Parathyroid adenoma (tissue), 2 donors: Measurements from ENCODE around the gene PKNOX2.

Experiments used
- H2AFZ ChIP-seq: fragments of 300-600 bp; sonication (generic); one replicate; pipeline ENCODE4 v1.7.0; 2017; ENCODE audit warnings: antibody characterized with exemption, mild to moderate bottlenecking
- H3K27ac ChIP-seq: fragments of 300-600 bp; sonication (generic); one replicate; pipeline ENCODE4 v1.7.0; 2017
- H3K27me3 ChIP-seq: fragments of 300-600 bp; sonication (generic); one replicate; pipeline ENCODE4 v1.7.0; 2017; ENCODE audit warnings: low read length; ENCODE audit not compliant: control insufficient read depth, insufficient read depth
- H3K36me3 ChIP-seq: fragments of 300-600 bp; sonication (generic); one replicate; pipeline ENCODE4 v1.7.0; 2017; ENCODE audit warnings: low read length; ENCODE audit not compliant: control insufficient read depth, insufficient read depth
- H3K4me1 ChIP-seq: fragments of 300-600 bp; sonication (generic); one replicate; pipeline ENCODE4 v1.7.0; 2017; ENCODE audit warnings: control low read depth
- H3K4me2 ChIP-seq: fragments of 300-600 bp; sonication (generic); one replicate; pipeline ENCODE4 v1.7.0; 2017; ENCODE audit warnings: low read length
- H3K4me3 ChIP-seq: fragments of 300-600 bp; sonication (generic); one replicate; pipeline ENCODE4 v1.7.0; 2017; ENCODE audit warnings: low read depth, low read length
- H3K79me2 ChIP-seq: fragments of 300-600 bp; sonication (generic); one replicate; pipeline ENCODE4 v1.7.0; 2017; ENCODE audit warnings: control low read depth
- H3K9ac ChIP-seq: fragments of 300-600 bp; sonication (generic); one replicate; pipeline ENCODE4 v1.7.0; 2017; ENCODE audit warnings: mild to moderate bottlenecking
- H3K9me3 ChIP-seq: fragments of 300-600 bp; sonication (generic); one replicate; pipeline ENCODE4 v1.7.0; 2017; ENCODE audit warnings: low read length; ENCODE audit not compliant: control insufficient read depth
- TF ChIP-seq, protein P1 (sequence below): fragments of 300-600 bp; sonication (generic); IDR thresholded peaks from one replicate; pipeline ENCODE4 v1.7.0; 2017; ENCODE audit warnings: antibody characterized with exemption, mild to moderate bottlenecking
- donor health status: primary hyperparathyroidism.

Gene PKNOX2

DNA sequence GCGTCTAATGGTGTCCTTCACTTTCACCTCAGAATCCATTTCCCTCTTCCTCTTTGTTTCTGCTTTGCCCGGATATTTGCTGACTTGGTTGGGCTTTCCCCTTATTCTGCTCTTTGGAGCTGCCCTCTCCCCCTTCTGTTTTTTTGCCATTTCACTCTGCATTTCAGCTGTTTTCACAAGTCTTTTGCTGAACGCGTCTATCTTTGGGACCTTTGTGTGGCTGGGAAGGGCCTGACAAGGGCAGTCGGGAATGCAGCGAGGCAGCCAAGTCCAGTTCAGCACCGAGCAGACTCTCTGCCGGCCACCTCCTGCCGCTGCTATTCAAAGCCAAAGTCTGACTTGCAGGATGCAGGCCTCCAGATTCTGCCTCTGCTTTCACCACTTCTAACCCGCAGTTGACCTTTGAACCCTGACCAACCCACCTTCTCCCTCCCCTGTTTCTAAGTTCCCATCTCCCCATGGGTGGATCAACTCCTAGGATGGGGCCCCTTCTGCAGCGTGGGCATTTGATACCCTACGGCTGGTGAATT, 293.3 kb downstream of the PKNOX2 start:
- Histone ChIP-seq H3K9ac (no peak overlapping the region), H3K36me3 (no peaks in the 10 kb centered on the region), H3K4me2 (no peak overlapping the region), H2AFZ (peak overlapping the region; percentile 62), H3K4me3 (no peak overlapping the region), H3K27me3 (no peaks in the 10 kb centered on the region), H3K9me3 (no peaks in the 10 kb centered on the region), H3K4me1 (no peaks in the 10 kb centered on the region), H3K27ac (no peak overlapping the region), H3K79me2 (no peaks in the 10 kb centered on the region)
- TF ChIP-seq, protein P1, sequence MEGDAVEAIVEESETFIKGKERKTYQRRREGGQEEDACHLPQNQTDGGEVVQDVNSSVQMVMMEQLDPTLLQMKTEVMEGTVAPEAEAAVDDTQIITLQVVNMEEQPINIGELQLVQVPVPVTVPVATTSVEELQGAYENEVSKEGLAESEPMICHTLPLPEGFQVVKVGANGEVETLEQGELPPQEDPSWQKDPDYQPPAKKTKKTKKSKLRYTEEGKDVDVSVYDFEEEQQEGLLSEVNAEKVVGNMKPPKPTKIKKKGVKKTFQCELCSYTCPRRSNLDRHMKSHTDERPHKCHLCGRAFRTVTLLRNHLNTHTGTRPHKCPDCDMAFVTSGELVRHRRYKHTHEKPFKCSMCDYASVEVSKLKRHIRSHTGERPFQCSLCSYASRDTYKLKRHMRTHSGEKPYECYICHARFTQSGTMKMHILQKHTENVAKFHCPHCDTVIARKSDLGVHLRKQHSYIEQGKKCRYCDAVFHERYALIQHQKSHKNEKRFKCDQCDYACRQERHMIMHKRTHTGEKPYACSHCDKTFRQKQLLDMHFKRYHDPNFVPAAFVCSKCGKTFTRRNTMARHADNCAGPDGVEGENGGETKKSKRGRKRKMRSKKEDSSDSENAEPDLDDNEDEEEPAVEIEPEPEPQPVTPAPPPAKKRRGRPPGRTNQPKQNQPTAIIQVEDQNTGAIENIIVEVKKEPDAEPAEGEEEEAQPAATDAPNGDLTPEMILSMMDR, result no peak

GRCh38 chr11:125460275-125460674, 295.7 kb downstream of the PKNOX2 start:
- Histone ChIP-seq H3K79me2 (no peaks in the 10 kb centered on the region), H3K4me2 (no peak overlapping the region), H3K27me3 (no peaks in the 10 kb centered on the region), H3K9me3 (no peaks in the 10 kb centered on the region), H2AFZ (no peak overlapping the region), H3K36me3 (no peaks in the 10 kb centered on the region), H3K27ac (no peak overlapping the region), H3K4me1 (no peaks in the 10 kb centered on the region), H3K9ac (no peak overlapping the region), H3K4me3 (no peak overlapping the region)
- TF ChIP-seq, protein P1, result no peak

GRCh38 chr11:125463590-125464269, 299.2 kb downstream of the PKNOX2 start:
- Histone ChIP-seq H3K9me3 (no peaks in the 10 kb centered on the region), H3K4me3 (no peak overlapping the region)
- TF ChIP-seq, protein P1, result no peak

GRCh38 chr11:125464270-125464662, 299.7 kb downstream of the PKNOX2 start:
- Histone ChIP-seq H2AFZ (no peak overlapping the region), H3K4me2 (no peak overlapping the region), H3K27ac (no peak overlapping the region), H3K4me1 (no peaks in the 10 kb centered on the region), H3K9me3 (no peaks in the 10 kb centered on the region), H3K36me3 (no peaks in the 10 kb centered on the region), H3K79me2 (no peaks in the 10 kb centered on the region), H3K9ac (no peak overlapping the region), H3K4me3 (no peak overlapping the region), H3K27me3 (no peaks in the 10 kb centered on the region)
- TF ChIP-seq, protein P1, result no peak

More at GRCh38 chr11:125463590-125464269, 299.2 kb downstream of the PKNOX2 start:
- no peaks in the 10 kb centered on the region for H3K36me3 ChIP-seq
- H3K4me1 ChIP-seq, result no peaks in the 10 kb centered on the region
- no peak overlapping the region for H2AFZ ChIP-seq
- no peak overlapping the region for H3K9ac ChIP-seq
- H3K27me3 ChIP-seq, result no peaks in the 10 kb centered on the region
- no peaks in the 10 kb centered on the region for H3K79me2 ChIP-seq
- no peak overlapping the region for H3K27ac ChIP-seq
- H3K4me2 ChIP-seq, result no peak overlapping the region

DNA sequence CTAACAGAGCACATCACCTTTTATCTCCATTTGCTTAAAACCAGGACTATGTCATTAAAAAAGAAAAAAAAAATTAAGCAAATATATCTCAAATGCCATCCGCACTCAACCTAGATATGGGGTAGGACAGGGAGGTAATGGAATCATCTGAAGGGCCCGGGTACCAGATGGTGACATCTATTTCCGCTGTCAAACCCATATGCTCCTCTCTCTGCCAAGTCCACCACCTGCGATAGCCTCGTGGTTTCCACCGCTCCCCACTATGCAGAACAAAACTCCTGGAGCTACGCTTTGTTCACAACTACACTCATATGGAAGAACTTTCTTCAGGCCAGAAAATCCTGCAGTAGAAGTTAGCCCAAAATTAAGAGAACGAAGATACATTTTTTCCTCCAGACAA, 300.1 kb downstream of the PKNOX2 start:
- Histone ChIP-seq H3K4me1 (no peaks in the 10 kb centered on the region), H3K79me2 (no peaks in the 10 kb centered on the region), H3K27me3 (no peaks in the 10 kb centered on the region), H2AFZ (no peak overlapping the region), H3K36me3 (no peaks in the 10 kb centered on the region), H3K27ac (no peak overlapping the region), H3K9ac (no peak overlapping the region), H3K4me3 (no peak overlapping the region), H3K9me3 (no peaks in the 10 kb centered on the region), H3K4me2 (no peak overlapping the region)
- TF ChIP-seq, protein P1, result no peak
